TTC549 (cell line): ENCODE data around the gene HK2.
"Not testable (repeated sequence)": the region's sequence is repeated elsewhere in the genome, so short reads cannot be mapped to it uniquely, and the experiment has no call there.

Experiments
- FAIRE-seq: peaks from 2 replicates; lab custom pipeline; 2012; peaks lifted over from hg19 to GRCh38; lab: Jason Lieb, UNC

The HK2 gene

GRCh38 chr2:74833418-74834233 is at the start of gene HK2:
TSS of gene HK2 (plus strand) at chr2:74834127. CDS start at chr2:74834581, 454 bp downstream.
- FAIRE-seq: no peak

GRCh38 chr2:74789271-74789670 is 44.7 kb upstream of the HK2 start:
- FAIRE-seq: no peak

GRCh38 chr2:74792282-74792681 is 41.6 kb upstream of the HK2 start:
- no peak for FAIRE-seq

- not testable (repeated sequence) for FAIRE-seq
Measured at GRCh38 chr2:74794878-74795277, 39.0 kb upstream of the HK2 start.

GRCh38 chr2:74806355-74806839 is 27.5 kb upstream of the HK2 start:
- no peak for FAIRE-seq

GRCh38 chr2:74806920-74807319 is 27.0 kb upstream of the HK2 start:
- no peak for FAIRE-seq

- no peak for FAIRE-seq
Measured at GRCh38 chr2:74812787-74813590, 20.9 kb upstream of the HK2 start.

- no peak for FAIRE-seq
Measured at GRCh38 chr2:74814102-74814501, 19.8 kb upstream of the HK2 start.

- no peak for FAIRE-seq
Measured at GRCh38 chr2:74815941-74816340, 18.0 kb upstream of the HK2 start.

GRCh38 chr2:74816540-74817303 is 17.2 kb upstream of the HK2 start:
- FAIRE-seq: no peak

- no peak for FAIRE-seq
Measured at GRCh38 chr2:74817304-74817675, 16.6 kb upstream of the HK2 start.

- FAIRE-seq: no peak
Measured at GRCh38 chr2:74819702-74820101, 14.2 kb upstream of the HK2 start.

- no peak for FAIRE-seq
Measured at GRCh38 chr2:74821177-74822126, 12.5 kb upstream of the HK2 start.

- FAIRE-seq: no peak
Measured at GRCh38 chr2:74822771-74823566, 11.0 kb upstream of the HK2 start.

GRCh38 chr2:74824679-74825078 is 9.2 kb upstream of the HK2 start:
- no peak for FAIRE-seq

GRCh38 chr2:74828543-74828942 is 5.4 kb upstream of the HK2 start:
- FAIRE-seq: no peak

GRCh38 chr2:74831693-74832530 is 2.0 kb upstream of the HK2 start:
- no peak for FAIRE-seq

GRCh38 chr2:74834234-74834791 is 386 bp downstream of the HK2 start:
- not testable (repeated sequence) for FAIRE-seq
